CD1c-positive myeloid dendritic cell (primary cell): ENCODE measurements around the gene PEX11G.
"Not testable (repeated sequence)": the region's sequence is repeated elsewhere in the genome, so short reads cannot be mapped to it uniquely, and the experiment has no call there.

ENCODE experiments used
- DNase-seq: peaks from one replicate; pipeline ENCODE4 v3.0.0-alpha.2; 2016; ENCODE audit errors: extremely low spot score

The PEX11G gene

DNA sequence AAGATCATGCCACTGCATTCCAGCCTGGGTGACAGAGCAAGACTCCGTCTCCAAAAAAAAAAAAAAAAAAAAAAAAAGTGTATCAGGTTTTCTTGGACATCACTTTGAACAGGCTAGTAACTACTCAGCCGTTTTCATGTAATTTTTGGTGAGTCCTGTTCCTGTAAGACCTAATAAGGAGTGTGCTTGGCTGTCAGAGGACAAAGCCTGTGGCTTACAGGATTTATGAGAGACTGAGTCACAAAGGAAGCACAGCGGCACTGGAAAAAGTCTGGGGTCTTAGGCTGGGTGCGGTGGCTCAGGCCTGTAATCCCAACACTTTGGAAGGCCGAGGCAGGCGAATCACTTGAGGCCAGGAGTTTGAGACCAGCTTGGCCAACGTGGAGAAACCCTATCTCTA is 55.4 kb downstream of the PEX11G start:
- DNase-seq: not testable (repeated sequence)

GRCh38 chr19:7429638-7430282 is 59.1 kb downstream of the PEX11G start:
- no peak for DNase-seq

DNA sequence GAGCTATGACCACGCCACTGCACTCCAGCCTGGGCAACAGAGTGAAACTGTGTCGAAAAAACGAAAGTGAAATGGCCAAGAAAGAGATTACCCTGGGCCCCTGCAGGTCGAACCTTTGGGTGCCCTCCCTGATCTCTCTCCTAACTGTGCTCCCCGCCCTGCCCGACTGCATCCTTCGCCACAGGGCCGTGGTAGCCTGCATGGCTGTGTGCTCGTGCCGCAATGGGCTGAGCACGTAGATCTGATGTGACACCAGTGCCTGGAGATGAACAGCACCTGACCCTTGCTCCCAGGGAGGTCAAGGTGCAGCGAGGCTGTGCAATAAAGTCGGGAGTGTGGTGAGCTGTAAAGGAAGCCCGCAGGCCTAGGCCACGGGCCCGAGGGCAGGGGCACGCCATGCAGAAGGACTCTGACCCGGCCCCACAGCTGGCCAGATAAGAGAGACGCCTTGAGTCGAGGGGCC is 60.2 kb downstream of the PEX11G start:
- DNase-seq: no peak

- no peak for DNase-seq
Observed at GRCh38 chr19:7427944-7428343, 60.9 kb downstream of the PEX11G start.

GRCh38 chr19:7426986-7427385 is 61.8 kb downstream of the PEX11G start:
- no peak for DNase-seq
